Astrocyte of the cerebellum (primary cell): ENCODE measurements around the gene POLDIP2.

Source experiments
- DNase-seq: peaks from one replicate; pipeline ENCODE4 v3.0.0-alpha.2; 2011; ENCODE audit warnings: low read depth
- H3K4me3 ChIP-seq: 2 replicates; pipeline ENCODE4 v1.5.1; 2011; ENCODE audit warnings: mild to moderate bottlenecking, low read depth, low read length, moderate library complexity
- in situ Hi-C: cut with HindIII; loops from 2 replicates; pipeline ENCODE4 v1.10.0; 2017; ENCODE audit warnings: low sequenced_read_pairs
- TF ChIP-seq, protein P1 (sequence below): IDR thresholded peaks from 2 replicates; pipeline ENCODE4 v1.5.1; 2012; ENCODE audit warnings: low read length, low read depth, moderate library complexity, mild to moderate bottlenecking; ENCODE audit errors: missing control alignments

The POLDIP2 gene

DNA sequence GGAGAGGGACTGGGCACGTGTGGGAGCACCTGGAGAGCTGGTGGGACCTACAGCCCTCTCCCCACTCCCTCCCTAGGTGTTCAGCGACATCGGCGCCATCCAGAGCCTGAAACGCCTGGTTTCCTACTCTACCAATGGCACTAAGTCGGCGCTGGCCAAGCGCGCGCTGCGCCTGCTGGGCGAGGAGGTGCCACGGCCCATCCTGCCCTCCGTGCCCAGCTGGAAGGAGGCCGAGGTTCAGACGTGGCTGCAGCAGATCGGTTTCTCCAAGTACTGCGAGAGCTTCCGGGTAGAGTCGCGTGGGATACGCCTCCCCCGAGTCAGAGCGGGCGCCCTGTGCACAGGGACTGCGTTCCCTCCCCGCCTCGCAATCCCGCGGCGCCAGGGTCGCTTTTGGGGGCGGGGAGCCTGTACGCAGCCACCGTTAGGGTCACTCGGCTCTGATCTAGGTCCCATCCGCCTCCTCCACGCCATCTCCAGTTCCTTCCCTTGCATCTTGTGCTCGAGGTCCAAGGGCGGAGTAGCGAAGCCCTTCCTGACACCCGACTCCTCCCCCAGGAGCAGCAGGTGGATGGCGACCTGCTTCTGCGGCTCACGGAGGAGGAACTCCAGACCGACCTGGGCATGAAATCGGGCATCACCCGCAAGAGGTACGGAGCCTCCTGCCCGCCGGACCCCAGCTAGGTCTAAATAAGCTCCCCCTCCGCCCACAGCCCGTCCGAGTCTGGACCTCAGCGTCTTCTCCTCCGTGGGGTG lies 27.1 kb upstream of the POLDIP2 start:
- H3K4me3 ChIP-seq = no peak overlapping the region
- in situ Hi-C loops = no loop called here

DNA sequence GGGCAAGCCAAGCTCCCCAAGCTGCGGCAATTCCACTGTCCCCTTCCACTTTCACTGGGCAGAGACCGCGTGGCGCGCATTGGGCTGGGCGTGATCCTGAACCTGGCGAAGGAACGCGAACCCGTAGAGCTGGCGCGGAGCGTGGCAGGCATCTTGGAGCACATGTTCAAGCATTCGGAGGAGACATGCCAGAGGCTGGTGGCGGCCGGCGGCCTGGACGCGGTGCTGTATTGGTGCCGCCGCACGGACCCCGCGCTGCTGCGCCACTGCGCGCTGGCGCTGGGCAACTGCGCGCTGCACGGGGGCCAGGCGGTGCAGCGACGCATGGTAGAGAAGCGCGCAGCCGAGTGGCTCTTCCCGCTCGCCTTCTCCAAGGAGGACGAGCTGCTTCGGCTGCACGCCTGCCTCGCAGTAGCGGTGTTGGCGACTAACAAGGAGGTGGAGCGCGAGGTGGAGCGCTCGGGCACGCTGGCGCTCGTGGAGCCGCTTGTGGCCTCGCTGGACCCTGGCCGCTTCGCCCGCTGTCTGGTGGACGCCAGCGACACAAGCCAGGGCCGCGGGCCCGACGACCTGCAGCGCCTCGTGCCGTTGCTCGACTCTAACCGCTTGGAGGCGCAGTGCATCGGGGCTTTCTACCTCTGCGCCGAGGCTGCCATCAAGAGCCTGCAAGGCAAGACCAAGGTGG lies 24.0 kb upstream of the POLDIP2 start:
- in situ Hi-C loops = no loop called here
- no peak overlapping the region for H3K4me3 ChIP-seq
- TF ChIP-seq, protein P1, sequence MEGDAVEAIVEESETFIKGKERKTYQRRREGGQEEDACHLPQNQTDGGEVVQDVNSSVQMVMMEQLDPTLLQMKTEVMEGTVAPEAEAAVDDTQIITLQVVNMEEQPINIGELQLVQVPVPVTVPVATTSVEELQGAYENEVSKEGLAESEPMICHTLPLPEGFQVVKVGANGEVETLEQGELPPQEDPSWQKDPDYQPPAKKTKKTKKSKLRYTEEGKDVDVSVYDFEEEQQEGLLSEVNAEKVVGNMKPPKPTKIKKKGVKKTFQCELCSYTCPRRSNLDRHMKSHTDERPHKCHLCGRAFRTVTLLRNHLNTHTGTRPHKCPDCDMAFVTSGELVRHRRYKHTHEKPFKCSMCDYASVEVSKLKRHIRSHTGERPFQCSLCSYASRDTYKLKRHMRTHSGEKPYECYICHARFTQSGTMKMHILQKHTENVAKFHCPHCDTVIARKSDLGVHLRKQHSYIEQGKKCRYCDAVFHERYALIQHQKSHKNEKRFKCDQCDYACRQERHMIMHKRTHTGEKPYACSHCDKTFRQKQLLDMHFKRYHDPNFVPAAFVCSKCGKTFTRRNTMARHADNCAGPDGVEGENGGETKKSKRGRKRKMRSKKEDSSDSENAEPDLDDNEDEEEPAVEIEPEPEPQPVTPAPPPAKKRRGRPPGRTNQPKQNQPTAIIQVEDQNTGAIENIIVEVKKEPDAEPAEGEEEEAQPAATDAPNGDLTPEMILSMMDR = peak; percentile 32
- DNase-seq = no peak

More for the DNA sequence above, 27.1 kb upstream of the POLDIP2 start:
- TF ChIP-seq, protein P1 = no peak
- no peak for DNase-seq

DNA sequence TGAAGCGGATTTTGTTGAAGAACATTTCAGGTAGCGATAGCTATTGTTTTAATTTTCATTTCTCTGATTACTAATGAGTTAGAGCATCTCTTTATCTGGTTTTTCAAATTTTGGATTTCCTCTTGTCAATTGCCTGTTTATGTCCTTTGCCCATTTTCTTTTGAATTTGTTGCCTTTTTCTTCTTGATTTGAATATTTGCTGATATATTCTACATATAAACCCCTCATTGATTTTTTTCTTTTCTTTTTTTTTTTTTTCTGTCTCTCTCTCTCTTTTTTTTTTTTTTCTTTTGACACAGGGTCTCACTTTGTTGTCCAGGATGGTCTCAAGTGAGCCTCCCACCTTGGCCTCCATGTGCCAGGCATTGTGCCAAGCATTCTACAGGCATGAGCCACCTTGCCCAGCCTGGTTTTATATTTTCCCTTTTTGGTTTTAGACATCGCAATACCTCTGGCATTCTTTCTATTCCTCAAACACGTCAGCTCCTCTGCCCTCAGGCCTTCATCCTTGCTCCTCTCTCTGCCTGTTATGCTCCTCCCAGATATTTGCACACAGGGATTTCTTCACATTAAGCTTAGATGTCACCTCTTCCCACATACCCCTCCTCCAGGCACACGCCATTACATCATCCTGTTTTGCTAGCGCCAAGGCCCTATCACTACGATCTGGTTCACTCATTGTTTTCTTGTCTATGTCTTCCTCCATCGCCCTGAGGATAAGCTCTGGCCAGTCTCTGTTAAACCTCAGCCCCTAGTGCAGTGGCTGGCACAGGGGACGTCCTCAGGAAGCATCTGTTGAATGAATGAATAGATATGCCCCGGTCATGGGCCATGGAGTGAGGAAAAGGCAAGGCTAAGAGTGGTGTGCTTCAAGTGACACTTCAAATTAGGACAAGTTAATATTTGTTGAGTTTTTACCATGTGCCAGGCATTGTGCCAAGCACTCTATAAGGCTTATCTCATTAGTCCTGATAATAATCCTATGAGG lies 22.8 kb upstream of the POLDIP2 start:
- DNase-seq = no peak
- TF ChIP-seq, protein P1 = no peak
- no peak overlapping the region for H3K4me3 ChIP-seq
- in situ Hi-C loops = no loop called here

DNA sequence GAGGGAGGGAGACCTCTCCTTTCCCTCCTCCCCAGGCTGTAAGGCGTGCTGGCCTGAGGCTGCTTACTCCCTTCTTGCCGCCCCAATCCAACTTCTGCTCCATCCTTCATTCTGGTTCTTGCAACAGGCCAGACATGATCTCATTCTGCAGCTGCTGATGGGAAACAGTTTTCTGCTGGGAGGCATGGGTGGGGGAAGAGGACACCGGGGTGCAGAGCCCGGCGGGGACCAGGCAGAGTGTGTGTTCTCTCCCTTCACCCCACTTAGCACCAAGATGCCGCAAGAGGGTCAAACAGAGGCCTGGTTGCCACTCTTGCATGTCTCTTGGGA lies 15.6 kb upstream of the POLDIP2 start:
- DNase-seq = no peak
- peak overlapping the region; percentile 66 for H3K4me3 ChIP-seq
- in situ Hi-C loops = no loop called here
- TF ChIP-seq, protein P1 = no peak

DNA sequence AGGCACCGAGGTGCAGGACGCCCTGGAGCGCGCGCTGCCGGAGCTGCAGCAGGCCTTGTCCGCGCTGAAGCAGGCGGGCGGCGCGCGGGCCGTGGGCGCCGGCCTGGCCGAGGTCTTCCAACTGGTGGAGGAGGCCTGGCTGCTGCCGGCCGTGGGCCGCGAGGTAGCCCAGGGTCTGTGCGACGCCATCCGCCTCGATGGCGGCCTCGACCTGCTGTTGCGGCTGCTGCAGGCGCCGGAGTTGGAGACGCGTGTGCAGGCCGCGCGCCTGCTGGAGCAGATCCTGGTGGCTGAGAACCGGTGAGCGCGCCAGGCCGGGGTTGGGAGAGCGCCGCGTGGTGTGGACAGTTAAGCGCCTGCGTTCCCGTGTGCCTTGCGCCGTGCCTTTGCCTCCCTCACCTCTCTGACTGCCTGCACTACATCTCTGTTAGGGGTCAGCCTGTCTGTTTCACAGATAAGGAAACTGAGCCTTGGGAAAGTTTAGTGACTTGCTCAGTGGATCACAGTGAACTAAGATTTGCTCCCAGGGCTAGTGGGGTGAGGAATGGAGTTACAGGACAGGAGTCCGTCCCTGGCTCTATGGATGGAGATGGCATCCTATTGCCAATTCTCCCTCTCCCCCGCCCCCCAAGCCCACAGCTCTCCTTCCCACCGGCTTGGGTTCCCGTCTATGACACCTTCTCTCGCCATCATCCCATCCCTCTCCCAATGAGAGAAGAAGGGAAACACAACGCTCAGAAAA lies 15.0 kb upstream of the POLDIP2 start:
- TF ChIP-seq, protein P1 = no peak
- in situ Hi-C loops = no loop called here
- H3K4me3 ChIP-seq = peak overlapping the region; percentile 66
- no peak for DNase-seq
